Adrenal gland (tissue), 12 donors: ENCODE data around the gene PCED1B. TPM values are rescaled to one million over a fixed set of nuclear protein-coding genes. Genes with fewer than 3 reads are reported as not detected.

ENCODE experiments used
- DNase-seq, 7 donors: peaks; one replicate each; pipeline ENCODE4 v3.0.0-alpha.2; 2019 to 2020
- H3K27ac ChIP-seq, 5 donors: fragments of 200-600 bp; sonication (generic) in 4 of 5; 1 replicate in 3 of 5; 2 replicates in 2 of 5; pipeline versions ENCODE4 v1.5.1 to v1.8.0; 2016 to 2020; ENCODE audit warnings: mild to moderate bottlenecking in 1 of 5
- H3K27me3 ChIP-seq: fragments of 200-600 bp; 2 replicates; pipeline ENCODE4 v1.8.0; 2021
- H3K36me3 ChIP-seq, 2 donors: fragments of 200-600 bp; replicated peaks in 1 of 2; 1 replicate in 1 of 2; 2 replicates in 1 of 2; pipeline versions ENCODE4 v1.5.1 to v1.8.0; 2018 to 2022
- H3K4me1 ChIP-seq, 2 donors: fragments of 200-600 bp; replicated peaks in 1 of 2; 1 replicate in 1 of 2; 2 replicates in 1 of 2; pipeline versions ENCODE4 v1.5.1 to v1.8.0; 2018 to 2021
- H3K4me3 ChIP-seq, 4 donors: fragments of 200-600 bp; sonication (generic) in 3 of 4; one replicate each; pipeline ENCODE4 v1.5.1; 2016 to 2018
- H3K9me3 ChIP-seq, 3 donors: fragments of 200-600 bp; sonication (generic) in 1 of 3; replicated peaks in 1 of 3; 1 replicate in 2 of 3; 2 replicates in 1 of 3; pipeline versions ENCODE4 v1.5.1 to v1.8.0; 2016 to 2021
- POLR2A ChIP-seq, 2 donors: fragments of 450-650 bp; IDR thresholded peaks; one replicate each; pipeline ENCODE4 v1.6.1; 2017; ENCODE audit warnings: antibody characterized with exemption in 2 of 2, mild to moderate bottlenecking in 2 of 2, moderate library complexity in 1 of 2
- WGBS, 4 donors: extraction: QIAGEN DNeasy Blood & Tissue Kit in 2 of 4; methylation state at CpG; one replicate each; pipeline versions ENCODE4 v1.1.5 to v1.1.7; 2013 to 2017; 5-methylcytosine and 5-hydroxymethylcytosine counted together
- intact Hi-C, 2 donors: fragments of 100-400 bp; cut with DNase I; formaldehyde crosslinking; loops; one replicate each; pipeline versions ENCODE4 v1.14.1 to v1.15.0; 2022 to 2023
- polyA plus RNA-seq, 3 donors: library from polyadenylated mRNA; stranded (reverse); fragments of 200-250 nt in 2 of 3; fragments of 350-450 nt in 1 of 3; fragmentation: Illumina TruSeq in 1 of 3; extraction: RNeasy Lipid Tissue Mini Kit (QIAGEN cat#74804) in 1 of 3; gene quantifications; one replicate each; pipeline ENCODE4 v1.2.3, GENCODE V29; 2013 to 2014
- total RNA-seq, 9 donors: library from RNA; depleted of rRNA in 4 of 9; stranded (reverse); fragments of >200 nt in 4 of 9; fragments of 120-200 nt in 1 of 9; fragmentation: NEBNext Ultra II Directional in 1 of 9; extraction: Animal tissue kit (Norgen Biotek cat#: 25700) in 1 of 9; gene quantifications; one replicate each; pipeline versions ENCODE4 v1.1.0 to v1.2.4, GENCODE V29; 2013 to 2023
- TF ChIP-seq, protein P1 (sequence below), 6 experiments: fragments of 450-650 bp in 4 of 6; fragments of 200-600 bp in 2 of 6; sonication (generic) in 1 of 6; IDR thresholded peaks; 1 replicate in 5 of 6; 2 replicates in 1 of 6; pipeline versions ENCODE4 v1.5.1 to v1.8.0; 2016 to 2021; ENCODE audit warnings: antibody characterized with exemption in 6 of 6, mild to moderate bottlenecking in 2 of 6, moderate library complexity in 1 of 6
- donor health status: healthy with polysubstance abuse.
- donor health status: Bipolar disorder and iron deficiency.
- donor health status: DM: yes; HTN: yes; CAD: no.
- donor health status: DM: no; HTN: no; CAD: no.
- donor health status: DM: no; HTN: no; CAD: no.
- donor health status: DM: yes; HTN: yes; CAD: no.

The PCED1B gene
- total and polyA plus RNA-seq, 12 donors, result 8.0 to 110 (median 39.9) TPM

GRCh38 chr12:47189728-47190127, 110.3 kb downstream of the PCED1B start:
- Histone ChIP-seq H3K9me3 (no peaks in the 10 kb centered on the region), H3K4me1 (peaks cover 16% of the 10 kb centered on the region in 2 donors), H3K27ac (no peak overlapping the region), H3K27me3 (no peaks in the 10 kb centered on the region), H3K4me3 (no peak overlapping the region), H3K36me3 (no peaks in the 10 kb centered on the region)
- intact Hi-C loops, result no loop called here
- DNase-seq, result no peak
- no peak for TF ChIP-seq POLR2A (IDR thresholded peaks at IDR 0.05)
- TF ChIP-seq, protein P1, sequence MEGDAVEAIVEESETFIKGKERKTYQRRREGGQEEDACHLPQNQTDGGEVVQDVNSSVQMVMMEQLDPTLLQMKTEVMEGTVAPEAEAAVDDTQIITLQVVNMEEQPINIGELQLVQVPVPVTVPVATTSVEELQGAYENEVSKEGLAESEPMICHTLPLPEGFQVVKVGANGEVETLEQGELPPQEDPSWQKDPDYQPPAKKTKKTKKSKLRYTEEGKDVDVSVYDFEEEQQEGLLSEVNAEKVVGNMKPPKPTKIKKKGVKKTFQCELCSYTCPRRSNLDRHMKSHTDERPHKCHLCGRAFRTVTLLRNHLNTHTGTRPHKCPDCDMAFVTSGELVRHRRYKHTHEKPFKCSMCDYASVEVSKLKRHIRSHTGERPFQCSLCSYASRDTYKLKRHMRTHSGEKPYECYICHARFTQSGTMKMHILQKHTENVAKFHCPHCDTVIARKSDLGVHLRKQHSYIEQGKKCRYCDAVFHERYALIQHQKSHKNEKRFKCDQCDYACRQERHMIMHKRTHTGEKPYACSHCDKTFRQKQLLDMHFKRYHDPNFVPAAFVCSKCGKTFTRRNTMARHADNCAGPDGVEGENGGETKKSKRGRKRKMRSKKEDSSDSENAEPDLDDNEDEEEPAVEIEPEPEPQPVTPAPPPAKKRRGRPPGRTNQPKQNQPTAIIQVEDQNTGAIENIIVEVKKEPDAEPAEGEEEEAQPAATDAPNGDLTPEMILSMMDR (IDR thresholded peaks at IDR 0.05), result no peak
- WGBS, 4 donors, result 55 to 67% (median 64%) methylated on average over 3 of the region's 3 CpGs

DNA sequence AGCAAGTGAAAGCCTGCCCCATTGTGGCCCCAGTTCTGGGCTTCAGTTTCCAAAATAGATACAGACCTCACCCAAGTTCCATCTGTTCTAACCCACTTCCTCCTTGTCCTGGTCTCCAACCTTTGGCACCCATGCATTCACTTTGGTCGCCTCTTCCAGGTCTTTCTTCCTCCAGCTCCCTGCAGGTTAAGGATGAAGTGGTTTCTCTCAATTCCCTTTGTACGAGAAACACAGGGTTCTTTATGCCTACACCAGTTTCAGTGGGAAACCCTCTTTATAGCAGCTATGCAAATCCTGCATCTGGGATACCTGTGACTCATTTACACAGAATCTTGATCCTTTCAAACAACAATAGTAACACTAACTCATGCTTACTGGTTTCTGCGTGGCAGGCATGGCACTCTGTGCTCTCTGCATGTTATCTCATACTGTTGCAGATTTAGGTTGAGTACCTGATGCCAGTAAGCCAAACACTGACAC, 110.9 kb downstream of the PCED1B start:
- DNase-seq, result no peak
- 84 to 90% (median 86%) methylated on average over 3 of the region's 3 CpGs for WGBS, 4 donors
- Histone ChIP-seq H3K9me3 (no peaks in the 10 kb centered on the region), H3K4me1 (peaks cover 16 to 17% of the 10 kb centered on the region in 2 donors), H3K4me3 (no peak overlapping the region), H3K27me3 (no peaks in the 10 kb centered on the region), H3K27ac (no peak overlapping the region), H3K36me3 (no peaks in the 10 kb centered on the region)
- TF ChIP-seq POLR2A (IDR thresholded peaks at IDR 0.05), result no peak
- TF ChIP-seq, protein P1 (IDR thresholded peaks at IDR 0.05), result no peak
- intact Hi-C loops, result no loop called here

DNA sequence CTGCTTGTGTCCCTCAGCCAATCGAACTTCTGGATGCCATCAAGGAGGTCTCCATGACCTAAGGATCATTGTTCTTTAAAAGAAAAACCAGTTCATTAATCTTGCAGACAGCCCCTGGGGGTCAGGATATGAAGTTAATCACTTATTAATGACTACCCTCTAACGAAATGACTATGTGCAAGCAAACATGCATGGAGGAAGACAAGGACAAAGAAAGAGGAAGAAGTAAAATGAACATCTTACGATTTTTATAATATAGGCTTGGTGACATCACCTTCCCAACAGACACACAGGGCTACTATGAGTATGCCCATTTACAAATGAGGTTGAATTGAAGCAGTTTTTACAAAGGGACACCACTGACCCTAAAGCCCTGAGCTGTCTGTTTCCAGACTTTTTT, 111.5 kb downstream of the PCED1B start:
- no peak for DNase-seq
- no peak overlapping the region for H3K27ac ChIP-seq
- no peaks in the 10 kb centered on the region for H3K9me3 ChIP-seq
- no peaks in the 10 kb centered on the region for H3K36me3 ChIP-seq
- 37 to 61% (median 46%) methylated on average over 3 of the region's 3 CpGs for WGBS, 4 donors
- intact Hi-C loops, result no loop called here
- no peak for TF ChIP-seq POLR2A (IDR thresholded peaks at IDR 0.05)
- TF ChIP-seq, protein P1 (IDR thresholded peaks at IDR 0.05), result no peak
- peaks cover 16 to 17% of the 10 kb centered on the region in 2 donors for H3K4me1 ChIP-seq
- H3K27me3 ChIP-seq, result no peaks in the 10 kb centered on the region
- H3K4me3 ChIP-seq, result no peak overlapping the region

GRCh38 chr12:47192051-47192450, 112.6 kb downstream of the PCED1B start:
- no peak for DNase-seq
- peaks cover 16 to 17% of the 10 kb centered on the region in 2 donors for H3K4me1 ChIP-seq
- intact Hi-C loops, result no loop called here
- no peaks in the 10 kb centered on the region for H3K27me3 ChIP-seq
- H3K36me3 ChIP-seq, result no peaks in the 10 kb centered on the region
- WGBS, 4 donors, result 82 to 87% (median 82%) methylated on average over 4 of the region's 4 CpGs
- H3K4me3 ChIP-seq, result no peak overlapping the region
- no peaks in the 10 kb centered on the region for H3K9me3 ChIP-seq
- no peak overlapping the region for H3K27ac ChIP-seq
- TF ChIP-seq, protein P1 (IDR thresholded peaks at IDR 0.05), result no peak
- no peak for TF ChIP-seq POLR2A (IDR thresholded peaks at IDR 0.05)
